Keratinocyte (primary cell): Measurements from ENCODE around the gene PCSK2. TPM values are rescaled to one million over a fixed set of nuclear protein-coding genes. Genes with fewer than 3 reads are reported as not detected.
"Not testable (repeated sequence)": the region's sequence is repeated elsewhere in the genome, so short reads cannot be mapped to it uniquely, and the experiment has no call there.

ENCODE experiments used
- DNase-seq: peaks from one replicate; pipeline ENCODE4 v3.0.0-alpha.2; 2011; ENCODE audit warnings: low read depth, missing footprints, low spot score
- FAIRE-seq: peaks from 2 replicates; lab custom pipeline; 2011; peaks lifted over from hg19 to GRCh38; lab: Jason Lieb, UNC
- H2AFZ ChIP-seq: 2 replicates; pipeline ENCODE4 v1.6.0; 2012; ENCODE audit warnings: low read length, control low read depth, inconsistent platforms; ENCODE audit not compliant: control insufficient read depth
- H3K27ac ChIP-seq: 2 replicates; pipeline ENCODE4 v1.5.1; 2011; ENCODE audit warnings: low read length; ENCODE audit not compliant: control insufficient read depth, insufficient read depth
- H3K27me3 ChIP-seq: 3 replicates; pipeline ENCODE4 v1.6.0; 2011; ENCODE audit warnings: low read length; ENCODE audit not compliant: control insufficient read depth, insufficient read depth; ENCODE audit errors: extremely low read depth
- H3K36me3 ChIP-seq, 2 experiments: 2 replicates in 1 of 2; 3 replicates in 1 of 2; pipeline ENCODE4 v1.5.1; 2011; ENCODE audit warnings: low read length in 2 of 2, mild to moderate bottlenecking in 1 of 2; ENCODE audit not compliant: control insufficient read depth in 2 of 2, insufficient read depth in 2 of 2; ENCODE audit errors: extremely low read depth in 1 of 2
- H3K4me1 ChIP-seq: 3 replicates; pipeline ENCODE4 v1.5.1; 2011; ENCODE audit warnings: low read length; ENCODE audit not compliant: control insufficient read depth, insufficient read depth; ENCODE audit errors: extremely low read depth
- H3K4me2 ChIP-seq: 3 replicates; pipeline ENCODE4 v1.6.0; 2011; ENCODE audit warnings: low read depth, low read length; ENCODE audit not compliant: control insufficient read depth, insufficient read depth; ENCODE audit errors: extremely low read depth
- H3K4me3 ChIP-seq, 3 experiments: fragments of 200-600 bp in 1 of 3; sonication (generic) in 1 of 3; 2 replicates in 2 of 3; 3 replicates in 1 of 3; pipeline ENCODE4 v1.5.1; 2011 to 2016; ENCODE audit warnings: low read length in 3 of 3, mild to moderate bottlenecking in 3 of 3, control low read depth in 2 of 3, inconsistent platforms in 1 of 3, low read depth in 1 of 3, mixed read lengths in 1 of 3, mixed run types in 1 of 3, moderate library complexity in 1 of 3; ENCODE audit not compliant: control insufficient read depth in 2 of 3, insufficient read depth in 2 of 3; ENCODE audit errors: extremely low read depth in 1 of 3
- H3K79me2 ChIP-seq: 2 replicates; pipeline ENCODE4 v1.6.0; 2012; ENCODE audit warnings: low read length; ENCODE audit not compliant: control insufficient read depth, insufficient read depth
- H3K9ac ChIP-seq: 3 replicates; pipeline ENCODE4 v1.6.0; 2011; ENCODE audit warnings: low read length; ENCODE audit not compliant: control insufficient read depth, insufficient read depth; ENCODE audit errors: extremely low read depth
- H3K9me1 ChIP-seq: 3 replicates; pipeline ENCODE4 v1.6.0; 2011; ENCODE audit warnings: low read length; ENCODE audit not compliant: control insufficient read depth, insufficient read depth; ENCODE audit errors: extremely low read depth
- H3K9me3 ChIP-seq: 2 replicates; pipeline ENCODE4 v1.5.1; 2012; ENCODE audit warnings: low read depth, low read length; ENCODE audit not compliant: control insufficient read depth
- H4K20me1 ChIP-seq: 3 replicates; pipeline ENCODE4 v1.6.0; 2011; ENCODE audit warnings: low read length; ENCODE audit not compliant: control insufficient read depth, insufficient read depth; ENCODE audit errors: extremely low read depth
- CTCF ChIP-seq, 3 experiments: IDR thresholded peaks in 1 of 3; conservative IDR thresholded peaks in 1 of 3; optimal IDR thresholded peaks in 1 of 3; 2 replicates in 2 of 3; 3 replicates in 1 of 3; pipeline versions ENCODE3 to v1.5.1; 2011; ENCODE audit warnings: low read length in 3 of 3, mild to moderate bottlenecking in 3 of 3, moderate library complexity in 2 of 3, control low read depth in 1 of 3, inconsistent platforms in 1 of 3; ENCODE audit not compliant: insufficient read depth in 2 of 3; ENCODE audit errors: extremely low read depth in 1 of 3
- EZH2 ChIP-seq: IDR thresholded peaks from one replicate; pipeline ENCODE4 v1.6.1; 2012; ENCODE audit warnings: inconsistent platforms, mild to moderate bottlenecking, low read length, moderate library complexity
- dilution Hi-C: fragments of 300-500 bp; cut with MboI; formaldehyde crosslinking; loops from one replicate; pipeline ENCODE4 v1.7.0; 2020; ENCODE audit warnings: low sequenced_read_pairs; ENCODE audit not compliant: extremely low pct_ligation_motif_present
- polyA plus RNA-seq, 5 experiments: library from polyadenylated mRNA; depleted of rRNA in 3 of 5; stranded (reverse) in 3 of 5; stranded (forward) in 1 of 5; unstranded in 1 of 5; fragments of >200 nt; gene quantifications; 1 replicate in 1 of 5; 2 replicates in 3 of 5; 3 replicates in 1 of 5; pipeline versions ENCODE4 v1.2.1 to v1.2.3, GENCODE V29; 2011 to 2012; ENCODE audit warnings: missing spikeins in 2 of 5, low read depth in 1 of 5, low replicate concordance in 1 of 5

PCSK2 gene
- polyA plus RNA-seq, 1 donor (not counting 4 experiments of a cell fraction or from before 2014, with no cell fraction given) = not detected

- Histone ChIP-seq H3K4me1 (no peaks in the 10 kb centered on the region), H3K27ac (no peak overlapping the region), H3K9ac (no peak overlapping the region), H3K4me3 (no peak overlapping the region), H3K36me3 (no peaks in the 10 kb centered on the region), H3K79me2 (no peaks in the 10 kb centered on the region), H2AFZ (no peak overlapping the region), H3K27me3 (no peaks in the 10 kb centered on the region), H4K20me1 (no peaks in the 10 kb centered on the region), H3K9me3 (peaks cover 1% of the 10 kb centered on the region), H3K4me2 (no peak overlapping the region), H3K9me1 (no peaks in the 10 kb centered on the region)
- FAIRE-seq = no peak
- dilution Hi-C loops = no loop called here
- TF ChIP-seq EZH2 (no peak), CTCF (optimal IDR thresholded peaks at IDR 0.05 in 1 of 3, IDR thresholded peaks at IDR 0.05 in 1 of 3, conservative IDR thresholded peaks at IDR 0.05 in 1 of 3; ENCODE audit: extremely low read depth in 1 of 3, insufficient read depth in 2 of 3, low read length in 3 of 3) (no peak)
- DNase-seq = no peak
Observed at GRCh38 chr20:17215167-17215566, 11.7 kb upstream of the PCSK2 start.

- FAIRE-seq, H3K79me2 ChIP-seq, dilution Hi-C loops: not testable (repeated sequence)
Observed at GRCh38 chr20:17219856-17220255, 7.0 kb upstream of the PCSK2 start.

GRCh38 chr20:17223553-17223952, 3.3 kb upstream of the PCSK2 start:
- Histone ChIP-seq H2AFZ (no peak overlapping the region), H3K4me3 (no peak overlapping the region), H3K9me1 (no peaks in the 10 kb centered on the region), H3K9me3 (no peaks in the 10 kb centered on the region), H3K27ac (no peak overlapping the region), H3K4me2 (no peak overlapping the region), H4K20me1 (no peaks in the 10 kb centered on the region), H3K4me1 (no peaks in the 10 kb centered on the region), H3K9ac (no peak overlapping the region), H3K27me3 (peaks cover 37% of the 10 kb centered on the region), H3K79me2 (no peaks in the 10 kb centered on the region), H3K36me3 (no peaks in the 10 kb centered on the region)
- FAIRE-seq = no peak
- DNase-seq = no peak
- TF ChIP-seq EZH2 (no peak), CTCF (optimal IDR thresholded peaks at IDR 0.05 in 1 of 3, IDR thresholded peaks at IDR 0.05 in 1 of 3, conservative IDR thresholded peaks at IDR 0.05 in 1 of 3; ENCODE audit: extremely low read depth in 1 of 3, insufficient read depth in 2 of 3, low read length in 3 of 3) (no peak)
- dilution Hi-C loops = no loop called here

More at GRCh38 chr20:17219856-17220255, 7.0 kb upstream of the PCSK2 start:
- not testable (repeated sequence) for H3K9me3 ChIP-seq, H3K4me3 ChIP-seq, H3K4me2 ChIP-seq, H3K9ac ChIP-seq, H3K4me1 ChIP-seq, H2AFZ ChIP-seq, H3K36me3 ChIP-seq, H4K20me1 ChIP-seq, DNase-seq, H3K27ac ChIP-seq, H3K27me3 ChIP-seq, H3K9me1 ChIP-seq
